ENCODE measurements around the gene VCX3A. TPM values are rescaled to one million over a fixed set of nuclear protein-coding genes. Genes with fewer than 3 reads are reported as not detected.

VCX3A gene
- total and polyA plus RNA-seq, 2 donors (not counting 1 experiment from before 2014, with no cell fraction given), result not detected

GRCh38 chrX:6498324-6498723, 36.6 kb downstream of the VCX3A start:
- Histone ChIP-seq H3K4me1 (ENCODE audit: control insufficient read depth, extremely low read depth, insufficient read depth, low read length) (no peaks in the 10 kb centered on the region), H2AFZ (ENCODE audit: low read length) (no peak overlapping the region), H3K36me3 (ENCODE audit: control insufficient read depth, insufficient read depth, low read length) (no peaks in the 10 kb centered on the region), H3K4me2 (ENCODE audit: extremely low read depth, insufficient read depth, low read length) (no peak overlapping the region), H3K9me3 (ENCODE audit: control insufficient read depth, insufficient read depth, low read depth, low read length) (no peaks in the 10 kb centered on the region), H3K27ac (ENCODE audit: insufficient read depth, low read length) (no peak overlapping the region), H3K9ac (ENCODE audit: insufficient read depth, low read length) (no peak overlapping the region), H3K79me2 (ENCODE audit: control insufficient read depth, insufficient read depth, low read length) (no peaks in the 10 kb centered on the region), H3K4me3 (replicated peaks in 1 of 4; ENCODE audit: control extremely low read depth in 1 of 4, insufficient read depth in 1 of 4, low read depth in 3 of 4, low read length in 4 of 4) (no peak overlapping the region), H3K27me3 (ENCODE audit: control insufficient read depth, insufficient read depth, low read length) (no peaks in the 10 kb centered on the region), H4K20me1 (ENCODE audit: control insufficient read depth, extremely low read depth, insufficient read depth, low read length) (no peaks in the 10 kb centered on the region)
- TF ChIP-seq CTCF (conservative IDR thresholded peaks at IDR 0.05 in 1 of 2, IDR thresholded peaks at IDR 0.05 in 1 of 2; ENCODE audit: low read depth in 1 of 2, low read length in 2 of 2) (no peak), EZH2 (IDR thresholded peaks at IDR 0.05; ENCODE audit: low read length, missing control alignments) (no peak)
- no peak for DNase-seq (ENCODE audit: low read depth in 2 of 2)
